Glomerular endothelial cell (primary cell): ENCODE data around the gene ABL2. TPM values are rescaled to one million over a fixed set of nuclear protein-coding genes. Genes with fewer than 3 reads are reported as not detected.

Experiments
- DNase-seq: peaks from one replicate; pipeline ENCODE4 v3.0.0-alpha.2; 2011; ENCODE audit warnings: low read depth, low spot score; ENCODE audit errors: extremely low read depth
- total RNA-seq: library from RNA; depleted of rRNA; stranded (reverse); fragments of >200 nt; gene quantifications from 2 replicates; pipeline ENCODE4 v1.2.3, GENCODE V29; 2015

Gene ABL2
- total RNA-seq, 1 donor from 2014 or later, result 101 TPM

DNA sequence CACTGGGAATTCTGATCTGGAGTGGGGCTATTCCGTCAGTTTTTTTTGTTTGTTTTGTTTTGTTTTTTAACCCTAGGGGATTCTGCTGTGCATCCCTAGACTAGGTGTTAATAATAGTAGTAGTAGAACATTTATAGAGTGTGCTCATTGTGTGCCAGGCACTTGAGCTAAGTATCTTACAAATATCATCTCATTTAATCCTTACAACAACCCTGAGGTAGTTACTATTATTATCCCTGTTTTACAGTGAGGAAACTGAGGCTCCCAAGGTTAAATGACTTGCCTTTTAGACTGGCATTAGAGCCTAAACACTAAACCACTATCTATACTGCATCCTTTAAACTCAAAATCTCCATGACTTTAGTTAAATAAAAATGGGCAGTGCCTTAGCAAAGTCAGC, 125.5 kb downstream of the ABL2 start:
- DNase-seq, result no peak

DNA sequence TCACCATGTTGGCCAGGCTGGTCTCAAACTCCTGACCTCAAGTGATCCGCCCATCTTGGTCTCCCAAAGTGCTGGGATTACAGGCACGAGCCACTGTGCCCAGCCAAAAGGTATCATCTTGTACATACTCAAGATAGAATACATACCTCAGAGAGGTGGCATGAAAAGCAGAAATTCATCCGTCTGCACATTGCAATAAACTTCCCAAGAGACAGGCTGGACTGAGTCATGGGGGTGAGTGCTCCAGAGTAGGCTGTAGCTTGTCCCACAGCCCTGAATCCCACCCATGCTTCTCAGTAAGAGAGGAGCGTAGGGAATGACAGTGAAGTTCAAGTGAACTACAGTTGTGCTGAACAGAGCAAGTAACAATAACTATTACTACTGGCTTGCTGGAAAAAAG, 127.9 kb downstream of the ABL2 start:
- no peak for DNase-seq

DNA sequence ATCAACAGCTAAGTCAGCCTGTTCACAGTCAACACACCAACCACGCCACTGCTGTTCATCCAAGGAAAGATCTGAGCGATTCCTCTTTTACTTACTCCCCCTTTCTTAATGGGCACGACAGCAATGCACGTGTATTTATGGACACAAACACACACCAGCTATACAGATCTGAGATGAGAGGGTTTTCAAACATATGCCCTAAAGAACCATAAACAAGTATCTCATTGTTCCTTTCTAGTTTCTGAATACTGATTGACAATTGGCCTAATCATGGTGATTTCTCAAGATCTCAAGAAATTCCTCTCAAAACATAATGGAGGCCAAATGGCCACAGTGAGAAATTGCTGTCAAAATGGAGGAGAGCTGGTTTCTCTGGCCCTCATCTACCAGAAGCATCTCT, 129.6 kb downstream of the ABL2 start:
- no peak for DNase-seq

DNA sequence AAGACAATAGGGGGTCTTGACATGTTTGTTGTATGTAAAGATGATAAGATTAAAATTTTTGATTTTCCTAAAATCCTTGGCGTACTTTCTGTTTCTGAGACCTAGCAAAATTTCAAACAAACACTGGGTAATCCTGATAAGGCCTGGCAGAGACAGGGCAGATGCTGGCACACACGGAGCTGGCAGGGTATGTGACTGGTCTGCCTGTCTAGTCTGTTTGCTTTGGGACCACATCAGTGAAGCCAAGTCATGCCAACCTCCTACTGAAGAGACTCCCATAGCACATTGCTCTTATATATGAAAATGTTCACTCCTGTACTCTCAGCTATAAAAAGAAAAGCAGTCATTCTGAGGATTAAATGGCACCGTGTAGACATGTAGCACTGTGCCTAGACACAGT, 133.6 kb downstream of the ABL2 start:
- no peak for DNase-seq

DNA sequence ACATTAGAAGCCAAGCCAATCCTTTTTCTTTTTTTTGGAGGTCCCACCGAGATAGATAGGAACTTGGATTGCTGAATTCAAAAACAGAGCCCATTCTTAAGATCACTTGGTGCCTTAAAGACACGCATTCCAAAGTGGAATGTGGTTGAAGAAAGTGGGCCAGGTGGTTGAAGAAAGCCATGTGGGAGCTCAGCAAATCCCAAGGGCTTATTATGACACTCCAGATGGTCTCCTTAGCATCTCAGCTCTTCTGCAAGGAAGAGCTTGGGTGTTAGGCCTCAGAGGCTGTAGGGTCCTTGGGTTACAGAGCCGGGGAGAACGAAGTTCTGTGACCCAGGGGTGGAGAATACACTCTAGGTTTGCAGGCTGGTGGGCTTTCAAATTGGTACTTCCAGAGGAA, 134.1 kb downstream of the ABL2 start:
- no peak for DNase-seq

DNA sequence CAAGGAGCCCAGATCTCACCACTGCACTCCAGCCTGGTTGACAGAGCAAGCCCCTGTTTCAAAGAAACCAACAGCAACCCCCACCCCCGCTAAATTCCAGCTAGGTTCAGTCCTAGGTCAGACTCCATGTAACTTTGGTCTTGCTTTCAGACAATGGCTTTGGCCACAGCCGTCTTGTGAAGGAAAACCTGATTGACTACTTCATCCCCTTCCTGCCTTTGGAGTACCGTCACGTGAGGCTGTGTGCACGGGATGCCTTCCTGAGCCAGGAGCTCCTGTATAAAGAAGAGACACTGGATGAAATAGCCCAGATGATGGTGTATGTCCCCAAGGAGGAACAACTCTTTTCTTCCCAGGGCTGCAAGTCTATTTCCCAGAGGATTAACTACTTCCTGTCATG, 134.7 kb downstream of the ABL2 start:
- DNase-seq, result peak; percentile 23

DNA sequence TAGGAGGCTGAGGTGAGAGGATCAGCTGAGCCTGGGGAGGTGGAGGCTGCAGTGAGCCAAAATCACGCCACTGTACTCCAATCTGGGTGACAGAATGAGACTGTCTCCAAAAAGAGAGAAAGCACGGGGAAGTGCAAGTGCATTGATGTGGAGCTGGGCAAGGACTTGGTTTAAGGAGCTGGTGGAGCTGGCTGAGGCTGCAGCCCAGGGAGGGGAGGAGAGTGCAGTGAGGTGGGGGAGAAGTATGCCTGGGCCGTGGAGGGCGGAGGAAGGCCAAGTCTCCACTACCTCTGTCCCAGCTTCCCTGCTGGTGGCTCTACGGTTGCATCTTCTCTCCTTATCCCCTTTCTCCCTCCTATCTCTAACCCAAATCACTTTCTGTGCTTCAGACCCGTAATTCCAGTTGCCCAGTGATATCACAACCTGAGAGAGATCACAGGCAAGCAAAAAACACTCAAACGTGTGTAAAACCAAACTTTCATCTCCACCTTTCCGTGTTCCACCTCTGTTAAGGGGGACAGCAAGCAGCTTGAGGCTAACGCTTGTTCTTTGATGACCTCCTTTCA, 136.5 kb downstream of the ABL2 start:
- DNase-seq, result no peak

DNA sequence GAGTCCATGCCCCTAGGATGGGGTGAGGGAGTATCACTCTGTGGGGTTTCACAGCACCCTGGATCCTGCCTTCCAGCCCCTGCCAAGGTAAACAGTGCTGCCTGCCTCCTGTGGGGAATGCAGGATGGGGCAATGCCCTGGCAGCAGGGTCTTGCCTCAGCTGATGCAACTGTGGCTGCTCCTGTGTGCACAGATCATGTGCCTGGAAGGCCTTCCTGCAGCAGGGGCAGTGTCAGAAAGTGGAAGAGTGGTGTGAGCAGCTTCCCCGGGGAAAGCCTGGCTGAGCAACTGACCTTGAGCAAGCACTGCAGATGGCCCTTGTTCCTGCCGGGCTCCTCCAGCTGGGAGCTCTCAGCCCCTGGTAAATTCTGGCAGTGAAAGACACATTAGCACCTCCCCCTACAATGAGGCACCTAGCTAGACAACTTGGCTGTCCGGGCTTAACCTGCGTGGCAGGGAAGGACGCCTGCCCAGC, 137.7 kb downstream of the ABL2 start:
- DNase-seq, result no peak

DNA sequence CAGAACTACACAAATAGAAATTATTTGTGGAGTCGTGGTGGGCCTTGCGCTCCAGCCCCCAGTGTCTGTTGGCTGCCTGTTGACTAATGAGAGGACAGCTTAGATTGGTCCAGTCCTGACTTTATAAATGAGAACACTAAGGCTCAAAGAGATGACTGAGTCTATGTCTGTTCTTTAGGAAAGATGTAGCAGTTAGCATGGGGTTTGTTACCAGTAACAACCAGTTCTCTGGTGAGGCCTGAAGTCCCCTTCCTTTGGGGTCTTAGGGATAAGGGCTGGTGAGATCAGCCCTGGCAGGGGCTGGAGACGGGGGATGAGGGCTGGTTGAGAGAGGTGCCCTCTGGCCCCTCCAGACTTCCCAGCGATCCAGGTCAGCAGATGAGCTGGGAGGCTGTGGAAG, 138.6 kb downstream of the ABL2 start:
- no peak for DNase-seq

DNA sequence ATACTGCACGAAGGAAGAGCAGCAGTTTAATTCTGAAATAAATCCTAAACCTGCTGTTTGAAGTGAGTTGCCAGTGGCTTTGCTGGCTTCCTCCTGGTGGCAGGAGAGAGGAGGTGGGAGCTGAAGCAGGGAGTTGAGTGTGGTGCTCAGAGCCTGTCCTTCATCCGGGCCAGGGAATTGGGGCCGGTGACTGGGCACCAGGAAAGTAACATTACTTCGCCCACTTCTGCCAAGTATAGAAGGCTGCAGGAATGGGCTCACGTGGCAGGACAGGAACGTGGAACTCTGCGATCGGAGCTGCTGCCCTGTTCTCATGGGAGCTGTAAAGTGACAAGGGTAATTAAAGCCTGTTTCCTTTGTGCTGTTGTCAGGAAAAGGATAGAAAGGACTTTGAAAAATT, 139.0 kb downstream of the ABL2 start:
- DNase-seq, result no peak

DNA sequence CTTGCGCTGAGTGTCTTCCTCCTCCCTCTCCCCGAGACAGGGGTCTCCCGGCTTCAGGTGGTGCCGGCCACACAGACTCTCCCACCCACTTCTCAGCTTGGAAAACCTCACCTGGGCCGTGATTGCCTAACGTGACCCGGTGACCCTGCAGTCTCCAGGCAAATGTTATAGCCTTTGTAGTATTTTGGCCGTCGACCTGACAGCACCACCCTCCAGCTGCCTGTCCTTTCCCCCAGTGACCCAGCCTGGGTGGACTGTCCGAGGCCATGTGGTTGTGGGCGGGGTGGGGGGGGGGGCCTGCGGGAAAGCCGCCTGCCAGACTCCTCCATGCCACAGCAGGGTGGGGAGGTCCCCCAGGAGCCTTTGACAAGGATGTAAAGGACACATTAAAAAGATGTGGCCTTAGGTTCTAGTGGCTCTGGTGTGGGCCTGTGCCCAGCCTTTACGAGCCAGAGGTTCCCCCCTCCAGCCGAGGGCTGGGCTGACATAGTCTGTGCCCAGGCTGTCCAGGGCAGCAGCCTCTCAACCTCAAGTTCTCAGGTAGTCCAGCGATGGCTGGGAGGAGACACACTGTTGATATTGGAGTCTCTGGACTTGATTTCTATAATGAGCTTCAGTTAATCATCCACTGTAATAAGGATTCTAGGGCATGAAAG, 139.5 kb downstream of the ABL2 start:
- DNase-seq, result no peak

DNA sequence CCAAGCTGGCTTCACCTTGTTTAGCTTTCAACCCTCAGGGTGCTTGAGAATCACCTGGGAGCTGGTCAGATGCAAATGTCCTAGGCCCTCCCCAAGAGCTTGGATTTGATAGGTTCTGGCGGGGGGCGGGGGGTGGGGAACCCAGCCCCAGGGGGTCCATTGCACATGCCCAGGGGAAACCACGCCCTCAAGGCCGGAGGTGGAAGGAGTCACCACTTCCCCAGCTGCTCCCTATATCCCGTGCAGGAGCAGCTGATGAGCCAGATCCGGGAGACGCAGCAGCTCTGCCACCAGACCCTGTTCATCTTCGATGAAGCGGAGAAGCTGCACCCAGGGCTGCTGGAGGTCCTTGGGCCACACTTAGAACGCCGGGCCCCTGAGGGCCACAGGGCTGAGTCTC, 141.8 kb downstream of the ABL2 start:
- DNase-seq, result peak; percentile 20

DNA sequence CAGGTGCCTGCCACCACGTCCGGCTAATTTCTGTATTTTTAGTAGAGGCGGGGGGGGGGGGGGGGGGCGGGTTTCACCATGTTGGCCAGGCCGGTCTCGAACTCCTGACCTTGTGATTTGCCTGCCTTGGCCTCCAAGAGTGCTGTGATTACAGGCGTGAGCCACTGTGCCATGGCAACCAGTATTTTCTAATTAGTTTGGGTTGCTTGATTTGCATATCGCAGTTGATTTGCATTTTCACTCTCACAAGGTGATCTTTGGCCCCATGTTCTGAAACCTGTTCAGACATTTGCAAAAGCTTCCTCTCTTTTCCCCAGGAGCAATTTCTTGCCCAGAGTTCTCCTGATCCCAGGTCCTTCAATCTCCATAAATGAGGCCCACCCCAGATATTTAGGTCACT, 145.9 kb downstream of the ABL2 start:
- no peak for DNase-seq

DNA sequence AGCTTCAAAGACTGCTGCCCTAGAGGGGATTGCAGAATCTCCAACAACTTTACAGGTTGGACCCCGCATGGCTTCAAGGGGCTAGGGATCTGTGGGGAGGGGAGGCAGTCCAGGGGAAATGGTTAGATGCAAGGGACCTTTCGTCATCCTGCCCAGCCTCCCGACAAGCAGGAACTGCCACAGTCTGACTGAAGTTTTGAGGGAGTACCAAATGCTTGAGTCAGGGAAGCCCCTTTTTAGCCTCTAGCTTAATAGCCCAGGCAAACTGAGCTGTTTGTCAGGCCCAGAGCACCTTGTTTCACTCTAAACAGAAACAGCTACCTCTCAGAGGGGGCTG, 146.5 kb downstream of the ABL2 start:
- DNase-seq, result no peak

DNA sequence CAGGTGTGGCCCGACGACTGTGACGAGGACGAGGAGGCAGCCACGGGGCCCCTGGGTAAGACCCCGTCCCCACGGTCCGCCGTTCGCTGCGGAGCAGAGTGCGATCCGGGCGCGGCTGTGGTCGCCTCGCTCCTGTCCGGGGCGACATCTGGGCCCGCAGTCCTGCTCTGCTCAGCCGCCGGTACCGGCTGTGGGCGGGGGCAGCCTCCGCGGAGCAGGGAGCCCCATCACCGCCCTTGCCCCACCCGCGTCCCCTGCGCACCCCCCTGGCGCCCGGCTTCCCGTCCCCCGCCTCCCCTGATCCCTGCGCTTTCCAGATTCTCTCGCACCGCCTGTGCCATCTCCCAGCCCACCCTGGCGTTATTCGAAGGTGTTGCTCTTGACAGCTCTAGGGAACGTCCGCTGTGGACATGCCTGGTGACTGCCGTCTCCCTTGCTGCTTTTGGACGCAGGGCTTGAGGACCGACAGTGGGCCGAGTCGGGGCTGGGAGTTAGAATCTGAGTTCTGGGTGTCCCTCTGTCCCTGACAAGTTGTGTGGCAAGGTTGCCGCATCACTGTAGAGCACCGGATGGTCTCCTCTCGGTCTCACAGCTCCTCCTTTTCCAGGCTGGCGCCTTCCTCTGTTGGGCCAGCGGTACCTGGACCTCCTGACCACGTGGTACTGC, 147.0 kb downstream of the ABL2 start:
- no peak for DNase-seq

DNA sequence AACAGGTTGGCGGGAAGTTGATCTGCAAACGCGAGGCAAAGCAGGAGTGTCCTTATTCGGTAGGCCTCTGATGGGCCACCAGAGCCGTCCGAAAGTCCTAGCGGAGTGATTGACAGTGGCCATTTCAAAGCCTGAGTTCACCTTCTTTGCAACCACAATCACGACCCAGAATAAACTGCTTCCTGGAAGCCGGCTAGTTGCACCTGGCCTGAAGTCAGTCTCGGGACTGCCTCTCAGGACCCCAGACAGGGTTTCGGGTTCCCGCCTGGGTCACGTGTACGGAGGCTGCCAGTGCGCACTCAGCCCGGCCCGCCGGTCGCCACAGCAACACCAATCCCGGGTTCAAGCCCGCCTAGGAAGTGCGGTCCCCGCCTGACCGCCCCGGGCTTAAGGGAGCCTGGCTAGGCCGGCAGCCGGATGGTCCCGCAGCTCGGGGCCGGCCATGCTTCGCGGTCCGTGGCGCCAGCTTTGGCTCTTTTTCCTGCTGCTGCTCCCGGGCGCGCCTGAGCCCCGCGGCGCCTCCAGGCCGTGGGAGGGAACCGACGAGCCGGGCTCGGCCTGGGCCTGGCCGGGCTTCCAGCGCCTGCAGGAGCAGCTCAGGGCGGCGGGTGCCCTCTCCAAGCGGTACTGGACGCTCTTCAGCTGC, 147.7 kb downstream of the ABL2 start, which contains the start of gene TOR3A:
Gene TOR3A (plus strand): TSS at position 384 of the 646 bp plus-strand sequence. CDS start 59 bp downstream, at position 443.
- peak; percentile 23 for DNase-seq

DNA sequence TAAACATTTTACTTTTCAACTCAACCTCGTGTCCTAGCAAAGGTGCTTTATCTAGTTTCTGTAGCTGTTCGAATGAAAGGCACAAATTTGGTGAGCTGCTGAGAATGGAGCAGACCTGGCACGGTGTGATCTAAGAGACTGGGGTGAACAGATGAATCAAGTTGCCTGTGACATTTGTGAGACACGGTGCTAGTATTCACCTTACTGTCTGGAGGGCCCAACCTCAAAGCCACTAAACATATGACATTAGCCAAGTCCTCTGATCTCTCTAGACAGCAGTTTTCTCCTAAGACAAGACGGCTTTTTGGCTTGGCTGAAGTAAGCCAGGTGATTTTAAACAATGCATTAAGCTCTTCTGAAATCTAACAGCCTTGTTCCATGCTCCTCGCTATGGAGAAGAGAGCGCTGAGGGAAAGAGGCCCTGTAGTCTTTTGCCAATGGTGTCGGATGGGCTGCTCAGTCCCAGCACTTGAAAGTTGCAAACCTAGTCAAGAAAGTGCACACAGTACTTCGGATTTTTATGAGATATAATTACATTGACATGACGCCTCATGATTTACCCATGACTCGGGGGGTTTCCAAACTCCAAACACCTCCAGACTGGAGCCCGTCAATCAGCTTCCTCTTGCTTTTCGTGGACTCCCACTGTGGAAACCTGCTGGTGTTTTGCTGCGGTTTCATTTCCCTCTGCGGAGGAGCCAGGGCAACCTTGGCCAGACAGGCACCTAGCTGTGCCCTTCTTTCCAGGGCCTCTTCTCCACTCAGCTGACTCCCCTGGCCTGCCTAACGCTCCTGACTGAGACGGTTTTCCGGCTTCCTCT, 148.4 kb downstream of the ABL2 start:
- no peak for DNase-seq

DNA sequence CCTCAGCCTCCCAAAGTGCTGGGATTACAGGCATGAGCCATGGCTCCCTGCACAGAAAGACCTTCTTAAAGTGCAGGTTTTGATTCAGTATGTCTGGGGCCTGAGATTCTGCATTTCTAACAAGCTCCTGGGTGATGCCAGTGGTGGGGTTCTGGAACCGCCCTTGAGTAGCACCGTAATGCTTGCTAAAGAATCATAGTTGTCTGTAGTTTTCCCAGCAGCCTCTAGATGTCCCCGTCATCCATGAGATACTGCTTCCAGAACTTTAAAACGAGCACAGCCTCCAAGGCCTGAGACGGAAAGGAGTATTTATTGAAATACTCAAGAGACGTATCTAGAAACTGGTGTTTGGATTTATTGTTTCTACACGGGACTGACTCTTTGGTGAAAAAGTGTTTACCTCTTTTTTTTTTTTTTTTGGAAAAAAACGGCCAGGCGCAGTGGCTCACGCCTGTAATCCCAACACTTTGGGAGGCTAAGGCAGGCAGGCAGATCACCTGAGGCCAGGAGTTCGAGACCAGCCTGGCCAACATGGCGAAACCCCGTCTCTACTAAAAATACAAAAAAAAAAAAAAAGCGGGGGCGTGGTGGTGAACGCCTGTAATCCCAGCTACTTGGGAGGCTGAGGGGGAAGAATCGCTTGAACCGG, 150.2 kb downstream of the ABL2 start:
- DNase-seq, result peak; percentile 50

DNA sequence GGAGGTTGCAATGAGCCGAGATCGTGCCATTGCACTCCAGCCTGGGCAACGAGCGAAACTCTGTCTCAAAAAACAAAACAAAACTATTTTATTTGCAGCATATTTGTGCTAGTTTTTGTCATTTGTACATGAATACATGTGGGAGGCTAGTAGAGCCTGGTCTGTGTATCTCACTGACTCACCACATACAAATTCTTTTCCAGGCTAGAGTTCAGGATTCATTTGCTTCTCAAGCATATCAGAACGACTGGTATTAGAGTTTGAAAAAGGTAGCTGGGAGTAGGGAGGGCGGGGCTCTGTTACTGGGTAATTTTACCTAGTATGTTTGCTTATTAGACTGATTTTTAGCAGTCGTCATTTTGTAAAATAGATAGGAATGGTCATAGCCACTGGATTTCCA, 152.1 kb downstream of the ABL2 start:
- DNase-seq, result no peak

DNA sequence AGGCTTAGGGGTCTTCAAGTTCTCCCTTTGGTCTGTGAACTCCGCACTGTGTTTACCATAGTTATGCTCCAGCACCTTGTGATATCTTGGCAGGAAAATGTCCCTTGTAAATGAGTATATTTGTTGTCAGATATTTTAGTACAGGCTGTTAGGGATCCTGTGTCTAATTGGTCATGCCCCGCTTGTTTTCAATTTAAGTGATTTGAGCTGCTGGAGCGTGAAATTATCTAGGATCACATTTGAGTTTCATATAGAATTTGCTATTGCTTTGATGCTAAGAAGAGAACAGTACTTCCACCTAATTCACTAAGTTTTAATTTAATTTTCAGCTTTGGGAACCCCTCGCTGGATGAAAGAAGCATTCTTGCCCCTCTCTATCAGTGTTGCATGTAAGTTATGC, 163.0 kb downstream of the ABL2 start:
- no peak for DNase-seq
